Gastrocnemius medialis (tissue), 4 donors: Measurements from ENCODE around the gene SLC45A2.

Experiments used
- POLR2A ChIP-seq, 2 donors: fragments of 450-650 bp; IDR thresholded peaks; one replicate each; pipeline ENCODE4 v1.6.1; 2017; ENCODE audit warnings: antibody characterized with exemption in 2 of 2, mild to moderate bottlenecking in 2 of 2, moderate library complexity in 2 of 2
- TF ChIP-seq, protein P1 (sequence below), 5 experiments: fragments of 450-650 bp in 3 of 5; fragments of 200-600 bp in 2 of 5; sonication (generic) in 2 of 5; IDR thresholded peaks in 4 of 5; conservative IDR thresholded peaks in 1 of 5; 1 replicate in 4 of 5; 2 replicates in 1 of 5; pipeline ENCODE4 v1.5.1; 2016 to 2019; ENCODE audit warnings: antibody characterized with exemption in 5 of 5, mild to moderate bottlenecking in 3 of 5, moderate library complexity in 3 of 5

DNA sequence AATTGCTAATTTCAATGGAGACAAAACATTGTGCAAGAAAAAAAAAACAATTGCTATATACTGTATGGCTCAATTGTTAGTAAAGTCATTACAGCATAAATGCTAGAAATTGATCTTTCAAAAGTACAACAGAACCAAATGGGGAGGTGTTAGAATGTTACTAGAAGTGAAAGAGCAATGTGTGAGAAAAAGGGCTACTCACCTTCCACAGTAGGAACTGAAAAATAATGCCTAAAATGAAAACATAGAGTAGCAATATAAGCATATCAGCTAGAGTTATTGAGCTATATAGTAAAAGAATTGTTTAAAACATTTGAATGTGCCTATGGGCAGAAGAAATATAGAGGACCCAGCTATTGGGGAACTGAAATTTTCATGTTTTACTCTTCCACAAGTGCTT is 59.2 kb downstream of the SLC45A2 start:
- TF ChIP-seq, protein P1, sequence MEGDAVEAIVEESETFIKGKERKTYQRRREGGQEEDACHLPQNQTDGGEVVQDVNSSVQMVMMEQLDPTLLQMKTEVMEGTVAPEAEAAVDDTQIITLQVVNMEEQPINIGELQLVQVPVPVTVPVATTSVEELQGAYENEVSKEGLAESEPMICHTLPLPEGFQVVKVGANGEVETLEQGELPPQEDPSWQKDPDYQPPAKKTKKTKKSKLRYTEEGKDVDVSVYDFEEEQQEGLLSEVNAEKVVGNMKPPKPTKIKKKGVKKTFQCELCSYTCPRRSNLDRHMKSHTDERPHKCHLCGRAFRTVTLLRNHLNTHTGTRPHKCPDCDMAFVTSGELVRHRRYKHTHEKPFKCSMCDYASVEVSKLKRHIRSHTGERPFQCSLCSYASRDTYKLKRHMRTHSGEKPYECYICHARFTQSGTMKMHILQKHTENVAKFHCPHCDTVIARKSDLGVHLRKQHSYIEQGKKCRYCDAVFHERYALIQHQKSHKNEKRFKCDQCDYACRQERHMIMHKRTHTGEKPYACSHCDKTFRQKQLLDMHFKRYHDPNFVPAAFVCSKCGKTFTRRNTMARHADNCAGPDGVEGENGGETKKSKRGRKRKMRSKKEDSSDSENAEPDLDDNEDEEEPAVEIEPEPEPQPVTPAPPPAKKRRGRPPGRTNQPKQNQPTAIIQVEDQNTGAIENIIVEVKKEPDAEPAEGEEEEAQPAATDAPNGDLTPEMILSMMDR (IDR thresholded peaks at IDR 0.05 in 4 of 5, conservative IDR thresholded peaks at IDR 0.05 in 1 of 5) = no peak
- no peak for TF ChIP-seq POLR2A (IDR thresholded peaks at IDR 0.05)
